Gastrocnemius medialis (tissue), 4 donors: Measurements from ENCODE around the gene KCNIP4. TPM values are rescaled to one million over a fixed set of nuclear protein-coding genes. Genes with fewer than 3 reads are reported as not detected.

ENCODE experiments used
- ATAC-seq, 2 donors: fragments of 150-250 bp; one replicate each; pipeline ENCODE4 v1.9.1; 2016
- DNase-seq, 2 donors: peaks; one replicate each; pipeline ENCODE4 v3.0.0-alpha.2; 2019
- H3K27ac ChIP-seq, 4 donors: fragments of 200-600 bp; sonication (generic); 1 replicate in 1 of 4; 2 replicates in 3 of 4; pipeline ENCODE4 v1.5.1; 2016 to 2018; ENCODE audit warnings: mild to moderate bottlenecking in 2 of 4, moderate library complexity in 1 of 4
- H3K27me3 ChIP-seq, 3 donors: fragments of 200-600 bp; sonication (generic) in 2 of 3; 1 replicate in 1 of 3; 2 replicates in 2 of 3; pipeline versions ENCODE4 v1.5.1 to v1.6.0; 2016 to 2019; ENCODE audit warnings: mild to moderate bottlenecking in 1 of 3, moderate library complexity in 1 of 3
- H3K36me3 ChIP-seq, 2 donors: fragments of 200-600 bp; sonication (generic) in 1 of 2; one replicate each; pipeline ENCODE4 v1.5.1; 2017 to 2018
- H3K4me1 ChIP-seq, 2 donors: fragments of 200-600 bp; sonication (generic) in 1 of 2; one replicate each; pipeline ENCODE4 v1.5.1; 2016 to 2017; ENCODE audit warnings: mild to moderate bottlenecking in 2 of 2
- H3K4me3 ChIP-seq, 4 donors: fragments of 200-600 bp; sonication (generic) in 3 of 4; 1 replicate in 1 of 4; 2 replicates in 3 of 4; pipeline ENCODE4 v1.5.1; 2016 to 2019; ENCODE audit warnings: mild to moderate bottlenecking in 2 of 4
- H3K9me3 ChIP-seq, 3 donors: fragments of 200-600 bp; sonication (generic) in 2 of 3; 1 replicate in 1 of 3; 2 replicates in 2 of 3; pipeline ENCODE4 v1.5.1; 2016 to 2019
- POLR2A ChIP-seq, 2 donors: fragments of 450-650 bp; IDR thresholded peaks; one replicate each; pipeline ENCODE4 v1.6.1; 2017; ENCODE audit warnings: antibody characterized with exemption in 2 of 2, mild to moderate bottlenecking in 2 of 2, moderate library complexity in 2 of 2
- in situ Hi-C, 4 donors: fragments of 200-750 bp; cut with MboI; loops; one replicate each; pipeline versions ENCODE4 v1.15.0 to v1.8.0; 2017; ENCODE audit warnings: low sequenced_read_pairs in 4 of 4
- intact Hi-C: fragments of 100-400 bp; cut with DNase I; formaldehyde crosslinking; loops from one replicate; pipeline ENCODE4 v1.15.1; 2023; ENCODE audit warnings: low total_unique reads
- total RNA-seq, 4 donors: library from RNA; depleted of rRNA; stranded (reverse); fragments of >200 nt; gene quantifications; one replicate each; pipeline versions ENCODE4 v1.1.0 to v1.2.3, GENCODE V29; 2016
- TF ChIP-seq, protein P1 (sequence below), 5 experiments: fragments of 450-650 bp in 3 of 5; fragments of 200-600 bp in 2 of 5; sonication (generic) in 2 of 5; IDR thresholded peaks in 4 of 5; conservative IDR thresholded peaks in 1 of 5; 1 replicate in 4 of 5; 2 replicates in 1 of 5; pipeline ENCODE4 v1.5.1; 2016 to 2019; ENCODE audit warnings: antibody characterized with exemption in 5 of 5, mild to moderate bottlenecking in 3 of 5, moderate library complexity in 3 of 5

Gene KCNIP4
- total RNA-seq, 4 donors from 2014 or later = not detected

GRCh38 chr4:21655031-21655430 is 293.5 kb downstream of the KCNIP4 start:
- intact Hi-C loops = no loop called here

DNA sequence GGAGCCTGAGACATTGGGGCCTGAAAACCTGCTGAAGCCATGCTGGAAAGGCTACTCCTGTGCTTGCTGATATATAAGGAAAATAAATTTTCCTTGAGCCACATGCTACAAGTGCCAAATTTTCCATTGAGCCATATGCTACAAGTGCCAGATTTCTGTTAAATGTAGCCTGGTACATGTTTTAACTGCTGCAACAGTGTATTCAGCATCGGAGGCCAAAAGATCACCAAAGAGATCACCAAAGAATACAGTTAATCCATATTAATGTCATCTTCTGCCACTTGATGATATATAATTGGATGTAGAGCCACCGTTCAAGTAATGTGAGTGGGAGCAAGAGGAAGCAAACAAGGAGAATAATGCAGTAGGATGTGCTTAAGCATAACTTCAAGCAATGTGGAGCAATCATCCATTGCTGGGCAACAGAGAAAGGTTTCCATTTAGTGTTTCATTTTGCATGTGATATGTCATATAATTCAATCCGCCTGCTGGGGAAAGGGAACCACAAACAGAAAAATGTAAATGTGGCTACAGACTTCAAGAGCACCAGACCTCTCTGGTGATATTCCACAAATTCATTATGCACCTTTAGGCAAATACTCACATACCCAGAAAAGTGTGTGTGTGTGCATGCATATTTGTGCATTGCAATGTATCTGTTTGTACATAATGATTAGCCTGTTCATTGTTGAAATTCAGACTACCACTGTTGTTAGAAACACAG is 295.9 kb downstream of the KCNIP4 start:
- H3K36me3 ChIP-seq = no peaks in the 10 kb centered on the region
- TF ChIP-seq, protein P1, sequence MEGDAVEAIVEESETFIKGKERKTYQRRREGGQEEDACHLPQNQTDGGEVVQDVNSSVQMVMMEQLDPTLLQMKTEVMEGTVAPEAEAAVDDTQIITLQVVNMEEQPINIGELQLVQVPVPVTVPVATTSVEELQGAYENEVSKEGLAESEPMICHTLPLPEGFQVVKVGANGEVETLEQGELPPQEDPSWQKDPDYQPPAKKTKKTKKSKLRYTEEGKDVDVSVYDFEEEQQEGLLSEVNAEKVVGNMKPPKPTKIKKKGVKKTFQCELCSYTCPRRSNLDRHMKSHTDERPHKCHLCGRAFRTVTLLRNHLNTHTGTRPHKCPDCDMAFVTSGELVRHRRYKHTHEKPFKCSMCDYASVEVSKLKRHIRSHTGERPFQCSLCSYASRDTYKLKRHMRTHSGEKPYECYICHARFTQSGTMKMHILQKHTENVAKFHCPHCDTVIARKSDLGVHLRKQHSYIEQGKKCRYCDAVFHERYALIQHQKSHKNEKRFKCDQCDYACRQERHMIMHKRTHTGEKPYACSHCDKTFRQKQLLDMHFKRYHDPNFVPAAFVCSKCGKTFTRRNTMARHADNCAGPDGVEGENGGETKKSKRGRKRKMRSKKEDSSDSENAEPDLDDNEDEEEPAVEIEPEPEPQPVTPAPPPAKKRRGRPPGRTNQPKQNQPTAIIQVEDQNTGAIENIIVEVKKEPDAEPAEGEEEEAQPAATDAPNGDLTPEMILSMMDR (IDR thresholded peaks at IDR 0.05 in 4 of 5, conservative IDR thresholded peaks at IDR 0.05 in 1 of 5) = no peak
- TF ChIP-seq POLR2A (IDR thresholded peaks at IDR 0.05) = no peak
- no peaks in the 10 kb centered on the region for H3K9me3 ChIP-seq
- no peaks in the 10 kb centered on the region for H3K4me1 ChIP-seq
- intact Hi-C loops (no loop called here), in situ Hi-C loops (no loop called here)
- ATAC-seq (no peak), DNase-seq (no peak)
- no peak overlapping the region for H3K4me3 ChIP-seq
- no peaks in the 10 kb centered on the region for H3K27me3 ChIP-seq
- H3K27ac ChIP-seq = no peak overlapping the region

More at GRCh38 chr4:21655031-21655430, 293.5 kb downstream of the KCNIP4 start:
- H3K9me3 ChIP-seq = no peaks in the 10 kb centered on the region
- ATAC-seq = no peak
- H3K27ac ChIP-seq = no peak overlapping the region
- no peaks in the 10 kb centered on the region for H3K27me3 ChIP-seq
- no peaks in the 10 kb centered on the region for H3K36me3 ChIP-seq
- H3K4me1 ChIP-seq = no peaks in the 10 kb centered on the region
- no peak for DNase-seq
- no peak overlapping the region for H3K4me3 ChIP-seq
- TF ChIP-seq, protein P1 (IDR thresholded peaks at IDR 0.05 in 4 of 5, conservative IDR thresholded peaks at IDR 0.05 in 1 of 5) = no peak
- no peak for TF ChIP-seq POLR2A (IDR thresholded peaks at IDR 0.05)
- in situ Hi-C loops = no loop called here

- in situ Hi-C loops = no loop called here
- Histone ChIP-seq H3K27me3 (no peaks in the 10 kb centered on the region), H3K4me1 (no peaks in the 10 kb centered on the region), H3K27ac (no peak overlapping the region), H3K4me3 (no peak overlapping the region), H3K36me3 (no peaks in the 10 kb centered on the region), H3K9me3 (no peaks in the 10 kb centered on the region)
- intact Hi-C loops = no loop called here
- TF ChIP-seq, protein P1 (IDR thresholded peaks at IDR 0.05 in 4 of 5, conservative IDR thresholded peaks at IDR 0.05 in 1 of 5) = no peak
- TF ChIP-seq POLR2A (IDR thresholded peaks at IDR 0.05) = no peak
- DNase-seq (no peak), ATAC-seq (no peak)
Measured at GRCh38 chr4:21649391-21650090, 299.0 kb downstream of the KCNIP4 start.

GRCh38 chr4:21645776-21646175 is 302.8 kb downstream of the KCNIP4 start:
- TF ChIP-seq, protein P1 (IDR thresholded peaks at IDR 0.05 in 4 of 5, conservative IDR thresholded peaks at IDR 0.05 in 1 of 5) = no peak
- no peak for TF ChIP-seq POLR2A (IDR thresholded peaks at IDR 0.05)
- no peak overlapping the region for H3K4me3 ChIP-seq
- intact Hi-C loops = no loop called here
- H3K4me1 ChIP-seq = no peaks in the 10 kb centered on the region
- in situ Hi-C loops = no loop called here
- H3K27ac ChIP-seq = no peak overlapping the region
- no peaks in the 10 kb centered on the region for H3K36me3 ChIP-seq
- no peaks in the 10 kb centered on the region for H3K9me3 ChIP-seq
- ATAC-seq (no peak), DNase-seq (no peak)
- H3K27me3 ChIP-seq = no peaks in the 10 kb centered on the region
